Measurements from ENCODE around the gene RPEL1. TPM values are rescaled to one million over a fixed set of nuclear protein-coding genes. Genes with fewer than 3 reads are reported as not detected.

The RPEL1 gene
- total and polyA plus RNA-seq, 2 donors from 2014 or later = not detected

DNA sequence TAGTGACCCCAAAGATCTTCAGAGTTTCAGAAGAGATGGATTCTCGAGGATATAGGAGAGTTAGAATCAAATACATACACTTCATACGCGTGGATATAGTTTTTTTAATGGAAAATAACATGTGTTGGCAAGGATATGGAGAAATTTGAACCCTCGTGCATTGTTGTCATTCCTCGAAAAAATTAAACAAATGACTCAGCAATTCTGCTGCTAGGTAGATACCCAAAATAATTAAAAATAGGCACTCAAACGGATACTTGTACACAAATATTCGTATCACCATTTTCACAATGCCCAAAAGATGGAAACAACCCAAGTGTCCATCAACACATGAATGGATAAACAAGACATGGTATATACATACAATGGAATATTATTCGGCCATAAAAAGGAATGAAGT lies 47.0 kb upstream of the RPEL1 start:
- TF ChIP-seq, protein P1, sequence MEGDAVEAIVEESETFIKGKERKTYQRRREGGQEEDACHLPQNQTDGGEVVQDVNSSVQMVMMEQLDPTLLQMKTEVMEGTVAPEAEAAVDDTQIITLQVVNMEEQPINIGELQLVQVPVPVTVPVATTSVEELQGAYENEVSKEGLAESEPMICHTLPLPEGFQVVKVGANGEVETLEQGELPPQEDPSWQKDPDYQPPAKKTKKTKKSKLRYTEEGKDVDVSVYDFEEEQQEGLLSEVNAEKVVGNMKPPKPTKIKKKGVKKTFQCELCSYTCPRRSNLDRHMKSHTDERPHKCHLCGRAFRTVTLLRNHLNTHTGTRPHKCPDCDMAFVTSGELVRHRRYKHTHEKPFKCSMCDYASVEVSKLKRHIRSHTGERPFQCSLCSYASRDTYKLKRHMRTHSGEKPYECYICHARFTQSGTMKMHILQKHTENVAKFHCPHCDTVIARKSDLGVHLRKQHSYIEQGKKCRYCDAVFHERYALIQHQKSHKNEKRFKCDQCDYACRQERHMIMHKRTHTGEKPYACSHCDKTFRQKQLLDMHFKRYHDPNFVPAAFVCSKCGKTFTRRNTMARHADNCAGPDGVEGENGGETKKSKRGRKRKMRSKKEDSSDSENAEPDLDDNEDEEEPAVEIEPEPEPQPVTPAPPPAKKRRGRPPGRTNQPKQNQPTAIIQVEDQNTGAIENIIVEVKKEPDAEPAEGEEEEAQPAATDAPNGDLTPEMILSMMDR (IDR thresholded peaks at IDR 0.05; ENCODE audit: borderline replicate concordance, extremely low read depth, insufficient read depth) = no peak

GRCh38 chr10:103199488-103199887 lies 46.2 kb upstream of the RPEL1 start:
- H3K36me3 ChIP-seq (ENCODE audit: control insufficient read depth in 2 of 3, insufficient read depth in 3 of 3, low read length in 3 of 3) = no peaks in the 10 kb centered on the region
- FAIRE-seq = no peak

More for the DNA sequence above, 47.0 kb upstream of the RPEL1 start:
- Histone ChIP-seq H3K4me1 (ENCODE audit: control insufficient read depth in 2 of 3, insufficient read depth in 2 of 3, low read depth in 1 of 3, low read length in 3 of 3) (peaks cover 0 to 1% (median 0%) of the 10 kb centered on the region in 3 donors), H3K9ac (ENCODE audit: low read length in 3 of 3) (no peak overlapping the region), H3K4me3 (ENCODE audit: low read length in 3 of 3) (no peak overlapping the region), H3K9me3 (ENCODE audit: control insufficient read depth in 2 of 3, insufficient read depth in 1 of 3, low read length in 3 of 3) (no peaks in the 10 kb centered on the region), H3K27ac (ENCODE audit: low read depth in 2 of 2, low read length in 2 of 2) (no peak overlapping the region), H3K27me3 (ENCODE audit: control insufficient read depth, insufficient read depth, low read length) (no peaks in the 10 kb centered on the region), H3K36me3 (ENCODE audit: control insufficient read depth in 2 of 3, insufficient read depth in 3 of 3, low read length in 3 of 3) (no peaks in the 10 kb centered on the region)
- intact Hi-C loops (cut with DNase I) = no loop called here
- DNase-seq (no peak), FAIRE-seq (no peak)

GRCh38 chr10:103202319-103202718 lies 43.4 kb upstream of the RPEL1 start:
- H3K9me3 ChIP-seq (ENCODE audit: control insufficient read depth in 2 of 3, insufficient read depth in 1 of 3, low read length in 3 of 3) = no peaks in the 10 kb centered on the region
- H3K27ac ChIP-seq (ENCODE audit: low read depth in 2 of 2, low read length in 2 of 2) = no peak overlapping the region
- H3K4me3 ChIP-seq (ENCODE audit: low read length in 3 of 3) = no peak overlapping the region
- H3K4me1 ChIP-seq (ENCODE audit: control insufficient read depth in 2 of 3, insufficient read depth in 2 of 3, low read depth in 1 of 3, low read length in 3 of 3) = no peaks in the 10 kb centered on the region
- DNase-seq (no peak), FAIRE-seq (no peak)
- no peaks in the 10 kb centered on the region for H3K27me3 ChIP-seq (ENCODE audit: control insufficient read depth, insufficient read depth, low read length)
- H3K36me3 ChIP-seq (ENCODE audit: control insufficient read depth in 2 of 3, insufficient read depth in 3 of 3, low read length in 3 of 3) = no peaks in the 10 kb centered on the region
- no peak overlapping the region for H3K9ac ChIP-seq (ENCODE audit: low read length in 3 of 3)
- intact Hi-C loops (cut with DNase I) = no loop called here
- TF ChIP-seq, protein P1 (IDR thresholded peaks at IDR 0.05; ENCODE audit: borderline replicate concordance, extremely low read depth, insufficient read depth) = no peak

More at GRCh38 chr10:103199488-103199887, 46.2 kb upstream of the RPEL1 start:
- H3K9ac ChIP-seq (ENCODE audit: low read length in 3 of 3) = no peak overlapping the region
- no peaks in the 10 kb centered on the region for H3K4me1 ChIP-seq (ENCODE audit: control insufficient read depth in 2 of 3, insufficient read depth in 2 of 3, low read depth in 1 of 3, low read length in 3 of 3)
- TF ChIP-seq, protein P1 (IDR thresholded peaks at IDR 0.05; ENCODE audit: borderline replicate concordance, extremely low read depth, insufficient read depth) = no peak
- no peak overlapping the region for H3K4me3 ChIP-seq (ENCODE audit: low read length in 3 of 3)
- intact Hi-C loops (cut with DNase I) = no loop called here
- H3K27me3 ChIP-seq (ENCODE audit: control insufficient read depth, insufficient read depth, low read length) = no peaks in the 10 kb centered on the region
- DNase-seq = no peak
- no peak overlapping the region for H3K27ac ChIP-seq (ENCODE audit: low read depth in 2 of 2, low read length in 2 of 2)
- no peaks in the 10 kb centered on the region for H3K9me3 ChIP-seq (ENCODE audit: control insufficient read depth in 2 of 3, insufficient read depth in 1 of 3, low read length in 3 of 3)

- TF ChIP-seq, protein P1 (IDR thresholded peaks at IDR 0.05; ENCODE audit: borderline replicate concordance, extremely low read depth, insufficient read depth) = no peak
- intact Hi-C loops (cut with DNase I) = no loop called here
- FAIRE-seq (no peak), DNase-seq (no peak)
- no peaks in the 10 kb centered on the region for H3K36me3 ChIP-seq (ENCODE audit: control insufficient read depth in 2 of 3, insufficient read depth in 3 of 3, low read length in 3 of 3)
- H3K9ac ChIP-seq (ENCODE audit: low read length in 3 of 3) = no peak overlapping the region
- H3K4me3 ChIP-seq (ENCODE audit: low read length in 3 of 3) = no peak overlapping the region
- no peaks in the 10 kb centered on the region for H3K9me3 ChIP-seq (ENCODE audit: control insufficient read depth in 2 of 3, insufficient read depth in 1 of 3, low read length in 3 of 3)
- H3K27ac ChIP-seq (ENCODE audit: low read depth in 2 of 2, low read length in 2 of 2) = no peak overlapping the region
- H3K4me1 ChIP-seq (ENCODE audit: control insufficient read depth in 2 of 3, insufficient read depth in 2 of 3, low read depth in 1 of 3, low read length in 3 of 3) = no peaks in the 10 kb centered on the region
- H3K27me3 ChIP-seq (ENCODE audit: control insufficient read depth, insufficient read depth, low read length) = no peaks in the 10 kb centered on the region
These were observed 42.2 kb upstream of the RPEL1 start for GRCh38 chr10:103203466-103203865.
